ENCODE data around the gene PTPRN2. TPM values are rescaled to one million over a fixed set of nuclear protein-coding genes. Genes with fewer than 3 reads are reported as not detected.

PTPRN2 gene
- total and polyA plus RNA-seq, 2 of the 8 experiments (the other 6 are each of a cell fraction or from before 2014, with no cell fraction given): 2.6 to 4.5 TPM

DNA sequence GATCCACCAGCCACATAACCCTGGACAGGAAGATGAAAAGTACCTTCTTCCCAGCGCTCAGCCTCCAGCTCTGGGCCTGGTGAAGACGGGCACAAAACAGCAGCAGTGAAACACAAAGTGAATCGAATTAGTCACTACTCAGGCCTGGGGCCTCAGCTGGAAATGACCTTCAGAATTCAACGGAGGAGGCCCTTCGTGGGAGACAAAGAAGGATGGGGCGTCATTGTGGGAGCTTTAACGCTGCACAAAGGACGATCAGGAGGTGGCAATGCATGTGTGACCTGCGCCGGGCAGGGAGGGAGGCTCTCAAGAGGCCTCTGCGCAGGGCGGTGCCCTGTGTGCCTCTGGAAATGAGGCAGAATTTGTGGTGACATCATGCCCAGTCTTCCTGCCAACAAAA is 1089.0 kb downstream of the PTPRN2 start:
- H3K27me3 ChIP-seq (replicated peaks in 1 of 4; ENCODE audit: control insufficient read depth in 3 of 4, extremely low read depth in 1 of 4, insufficient read depth in 3 of 4, low read length in 3 of 4): peaks cover 0 to 35% (median 18%) of the 10 kb centered on the region in 4 experiments; a peak in 6 of 7 replicates
- H4K5ac ChIP-seq (ENCODE audit: insufficient read length, low read depth, low read length): no peak overlapping the region
- H2AFZ ChIP-seq (ENCODE audit: low read length): no peak overlapping the region
- WGBS, 2 experiments (ENCODE audit: extremely low coverage in 1 of 2, insufficient coverage in 1 of 2, insufficient read length in 1 of 2, insufficient replicate concordance in 2 of 2, low coverage in 1 of 2, low lambda C conversion rate in 2 of 2, missing lambda C conversion rate in 1 of 2): 86% methylated on average over 12 of the region's 12 CpGs; no CpG with 5 or more reads in 1 of the 2 experiments
- no peak overlapping the region for H3K23ac ChIP-seq (ENCODE audit: insufficient read length)
- no peak overlapping the region for H2BK20ac ChIP-seq (ENCODE audit: low read length)
- peaks cover 0 to 2% (median 0%) of the 10 kb centered on the region in 4 experiments; a peak in 1 of 7 replicates for H3K4me1 ChIP-seq (replicated peaks in 1 of 4; ENCODE audit: control insufficient read depth in 3 of 4, insufficient read depth in 4 of 4, low read length in 3 of 4)
- no peak overlapping the region for H4K91ac ChIP-seq (replicated peaks; ENCODE audit: insufficient read length, low read length)
- H3K27ac ChIP-seq (ENCODE audit: low read depth, low read length): no peak overlapping the region
- DNase-seq (ENCODE audit: low read depth in 1 of 2, low spot score in 2 of 2) (peak in 1 of 2 experiments; percentile 34), FAIRE-seq (no peak)
- H2BK120ac ChIP-seq (replicated peaks; ENCODE audit: low read depth, low read length): no peak overlapping the region
- no peaks in the 10 kb centered on the region for H3K36me3 ChIP-seq (ENCODE audit: control insufficient read depth in 2 of 4, insufficient read depth in 4 of 4, low read length in 3 of 4)
- H3K79me1 ChIP-seq (ENCODE audit: low read depth, low read length): no peaks in the 10 kb centered on the region; the same call in 1 of the 2 replicates
- H3K4me3 ChIP-seq (ENCODE audit: extremely low read depth in 1 of 4, insufficient read depth in 2 of 4, low read depth in 3 of 4, low read length in 4 of 4): no peak overlapping the region
- no peaks in the 10 kb centered on the region for H3K9me3 ChIP-seq (ENCODE audit: insufficient read depth in 2 of 2, low read depth in 1 of 2, low read length in 1 of 2)
- H4K8ac ChIP-seq (ENCODE audit: extremely low read depth, insufficient read depth, low read length): no peak overlapping the region; the same call in 1 of the 2 replicates
- no peak overlapping the region for H2AK5ac ChIP-seq (ENCODE audit: low read depth, low read length)
- H3K14ac ChIP-seq (ENCODE audit: insufficient read length): no peak overlapping the region
- H3K79me2 ChIP-seq (ENCODE audit: control insufficient read depth in 1 of 2, insufficient read depth in 2 of 2, low read length in 2 of 2): no peaks in the 10 kb centered on the region
- H2BK12ac ChIP-seq (ENCODE audit: low read depth, low read length): no peak overlapping the region
- H3K4me2 ChIP-seq (ENCODE audit: insufficient read depth in 1 of 2, low read depth in 2 of 2, low read length in 2 of 2): no peak overlapping the region
- H3K23me2 ChIP-seq (ENCODE audit: low read depth, low read length): no peaks in the 10 kb centered on the region
- H2BK5ac ChIP-seq (ENCODE audit: low read depth, low read length): no peak overlapping the region
- no peak overlapping the region for H2BK15ac ChIP-seq (ENCODE audit: low read length)
- peaks cover 0 to 6% of the 10 kb centered on the region in 2 experiments for H4K20me1 ChIP-seq (replicated peaks in 1 of 2; ENCODE audit: control insufficient read depth in 1 of 2, insufficient read depth in 2 of 2, low read length in 2 of 2)
- no peak overlapping the region for H3K4ac ChIP-seq (replicated peaks; ENCODE audit: insufficient read length, low read depth, low read length)
- no peak overlapping the region for H3K56ac ChIP-seq (replicated peaks; ENCODE audit: insufficient read length, low read depth, low read length)
- H3K9ac ChIP-seq (replicated peaks in 1 of 4; ENCODE audit: extremely low read depth in 1 of 4, low read depth in 3 of 4, low read length in 3 of 4): no peak overlapping the region
- no peak overlapping the region for H3K18ac ChIP-seq (ENCODE audit: extremely low read depth, low read length)
- TF ChIP-seq MAFK (IDR thresholded peaks at IDR 0.05; ENCODE audit: low read depth, low read length) (no peak), NRF1 (IDR thresholded peaks at IDR 0.05; ENCODE audit: low read depth, low read length) (no peak), SIX5 (IDR thresholded peaks at IDR 0.05; ENCODE audit: low read depth, low read length) (no peak), GTF2F1 (IDR thresholded peaks at IDR 0.05; ENCODE audit: borderline replicate concordance, low read depth, low read length) (no peak), TEAD4 (IDR thresholded peaks at IDR 0.05; ENCODE audit: low read depth, low read length) (no peak), RXRA (IDR thresholded peaks at IDR 0.05; ENCODE audit: insufficient read depth, low read depth, low read length) (no peak), TCF12 (IDR thresholded peaks at IDR 0.05; ENCODE audit: low read depth, low read length) (no peak), CREB1 (IDR thresholded peaks at IDR 0.05) (no peak), HDAC6 (IDR thresholded peaks at IDR 0.05; ENCODE audit: low read depth, low read length) (no peak), ASH2L (IDR thresholded peaks at IDR 0.05; ENCODE audit: low read length) (no peak), TAF1 (IDR thresholded peaks at IDR 0.05; ENCODE audit: low read depth, low read length) (no peak), KDM1A (IDR thresholded peaks at IDR 0.05; ENCODE audit: borderline replicate concordance, low read length) (no peak)
- TF ChIP-seq, protein P1, sequence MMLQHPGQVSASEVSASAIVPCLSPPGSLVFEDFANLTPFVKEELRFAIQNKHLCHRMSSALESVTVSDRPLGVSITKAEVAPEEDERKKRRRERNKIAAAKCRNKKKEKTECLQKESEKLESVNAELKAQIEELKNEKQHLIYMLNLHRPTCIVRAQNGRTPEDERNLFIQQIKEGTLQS (IDR thresholded peaks at IDR 0.05; ENCODE audit: insufficient read depth, low read depth, low read length): no peak
- CTCF ChIA-PET (ENCODE audit: partially characterized antibody): interaction anchor here (1.1 kb wide), 1 partner anchor 15 kb away, joined by 3 read pairs; no protein-coding TSS in a partner anchor
- POLR2A ChIA-PET (ENCODE audit: partially characterized antibody): no interaction called here

Measured in H1 (cell line).